Esophagus squamous epithelium (tissue), 4 donors: Measurements from ENCODE around the gene HERC4.

Experiments used
- POLR2A ChIP-seq, 4 donors: fragments of 450-650 bp; IDR thresholded peaks; one replicate each; pipeline ENCODE4 v1.6.1; 2017; ENCODE audit warnings: antibody characterized with exemption in 4 of 4, mild to moderate bottlenecking in 4 of 4, moderate library complexity in 3 of 4
- TF ChIP-seq, protein P1 (sequence below), 6 experiments: fragments of 450-650 bp in 4 of 6; fragments of 200-600 bp in 2 of 6; sonication (generic) in 2 of 6; IDR thresholded peaks; one replicate each; pipeline ENCODE4 v1.5.1; 2016 to 2019; ENCODE audit warnings: antibody characterized with exemption in 6 of 6, mild to moderate bottlenecking in 4 of 6, moderate library complexity in 4 of 6

DNA sequence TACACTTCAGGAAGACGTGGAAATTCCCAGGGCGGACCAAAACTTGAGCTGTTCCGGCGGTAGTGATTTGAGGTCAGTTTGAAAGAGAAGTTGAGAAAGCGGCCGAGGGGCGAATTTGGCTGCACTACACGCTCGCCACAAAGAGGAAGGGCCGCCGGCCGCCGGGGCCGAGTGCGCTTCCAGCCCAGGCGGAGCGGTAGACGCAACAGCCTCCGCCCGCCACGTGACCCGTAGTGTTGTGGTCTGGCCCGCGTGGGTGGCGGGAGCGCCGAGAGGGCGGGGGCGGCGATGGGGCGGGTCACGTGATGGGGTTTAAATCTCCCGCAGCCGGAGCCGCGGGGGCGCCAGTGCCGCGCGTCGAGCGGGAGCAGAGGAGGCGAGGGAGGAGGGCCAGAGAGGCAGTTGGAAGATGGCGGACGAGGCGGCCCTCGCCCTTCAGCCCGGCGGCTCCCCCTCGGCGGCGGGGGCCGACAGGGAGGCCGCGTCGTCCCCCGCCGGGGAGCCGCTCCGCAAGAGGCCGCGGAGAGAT, 190.7 kb downstream of the HERC4 start, which contains the start of gene SIRT1:
- TF ChIP-seq, protein P1, sequence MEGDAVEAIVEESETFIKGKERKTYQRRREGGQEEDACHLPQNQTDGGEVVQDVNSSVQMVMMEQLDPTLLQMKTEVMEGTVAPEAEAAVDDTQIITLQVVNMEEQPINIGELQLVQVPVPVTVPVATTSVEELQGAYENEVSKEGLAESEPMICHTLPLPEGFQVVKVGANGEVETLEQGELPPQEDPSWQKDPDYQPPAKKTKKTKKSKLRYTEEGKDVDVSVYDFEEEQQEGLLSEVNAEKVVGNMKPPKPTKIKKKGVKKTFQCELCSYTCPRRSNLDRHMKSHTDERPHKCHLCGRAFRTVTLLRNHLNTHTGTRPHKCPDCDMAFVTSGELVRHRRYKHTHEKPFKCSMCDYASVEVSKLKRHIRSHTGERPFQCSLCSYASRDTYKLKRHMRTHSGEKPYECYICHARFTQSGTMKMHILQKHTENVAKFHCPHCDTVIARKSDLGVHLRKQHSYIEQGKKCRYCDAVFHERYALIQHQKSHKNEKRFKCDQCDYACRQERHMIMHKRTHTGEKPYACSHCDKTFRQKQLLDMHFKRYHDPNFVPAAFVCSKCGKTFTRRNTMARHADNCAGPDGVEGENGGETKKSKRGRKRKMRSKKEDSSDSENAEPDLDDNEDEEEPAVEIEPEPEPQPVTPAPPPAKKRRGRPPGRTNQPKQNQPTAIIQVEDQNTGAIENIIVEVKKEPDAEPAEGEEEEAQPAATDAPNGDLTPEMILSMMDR (IDR thresholded peaks at IDR 0.05) = peak in 1 of 6 experiments; percentile 10
- TF ChIP-seq POLR2A (IDR thresholded peaks at IDR 0.05) = peak in 3 of 4 donors; percentile 66 to 97 (median 96)
